ENCODE results near the gene FAU. TPM values are rescaled to one million over a fixed set of nuclear protein-coding genes. Genes with fewer than 3 reads are reported as not detected.

FAU gene
- total and polyA plus RNA-seq, 10 of the 15 experiments (the other 5 are each of a cell fraction or from before 2014, with no cell fraction given): 332 to 1,347 (median 990) TPM

DNA sequence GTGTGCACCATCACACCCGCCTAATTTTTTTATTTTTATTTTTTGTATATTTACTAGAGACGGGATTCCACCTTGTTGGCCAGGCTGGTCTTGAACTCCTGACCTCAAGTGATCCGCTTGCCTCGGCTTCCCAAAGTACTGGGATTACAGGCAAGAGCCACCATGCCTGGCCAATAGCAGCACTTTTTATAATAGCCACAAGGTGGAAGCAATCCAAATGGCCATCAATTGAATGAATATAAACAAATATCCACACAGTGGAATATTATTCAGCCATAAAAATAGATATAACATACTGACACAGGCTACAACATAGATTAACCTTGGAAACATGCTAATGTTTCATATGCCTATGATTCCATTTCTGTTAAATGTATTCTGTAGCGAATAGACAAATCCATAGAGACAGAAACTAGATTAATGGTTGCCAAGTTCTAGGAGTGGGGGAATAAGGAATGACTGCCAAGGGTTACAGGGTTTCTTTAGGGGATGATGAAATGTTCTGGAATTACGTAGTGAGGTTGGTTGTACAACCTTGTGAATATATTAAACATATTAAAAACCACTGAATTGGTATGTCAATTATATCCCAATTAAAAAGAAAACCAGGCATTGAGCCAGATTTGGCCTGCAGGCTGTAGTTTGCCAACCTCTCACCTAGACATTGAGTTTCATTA, 21.1 kb downstream of the FAU start (continued):
- TF ChIP-seq CEBPB (IDR thresholded peaks at IDR 0.05; ENCODE audit: borderline replicate concordance in 1 of 2, low read depth in 2 of 2, low read length in 2 of 2) (no peak), ZBTB4 (CRISPR knock-in tag; IDR thresholded peaks at IDR 0.05) (no peak), POLR2AphosphoS2 (IDR thresholded peaks at IDR 0.05; ENCODE audit: low read depth, low read length) (no peak), NFYB (IDR thresholded peaks at IDR 0.05; ENCODE audit: insufficient read depth, low read depth, low read length) (no peak), JUND (IDR thresholded peaks at IDR 0.05; ENCODE audit: low read depth, low read length) (no peak), SKIL (IDR thresholded peaks at IDR 0.05; ENCODE audit: low read depth, poor library complexity, severe bottlenecking) (no peak), NKRF (conservative IDR thresholded peaks at IDR 0.05) (no peak), NRF1 (conservative IDR thresholded peaks at IDR 0.05; ENCODE audit: low read depth, low read length) (no peak), CREB1 (IDR thresholded peaks at IDR 0.05; ENCODE audit: low read depth) (no peak)
- TF ChIP-seq, protein P1, sequence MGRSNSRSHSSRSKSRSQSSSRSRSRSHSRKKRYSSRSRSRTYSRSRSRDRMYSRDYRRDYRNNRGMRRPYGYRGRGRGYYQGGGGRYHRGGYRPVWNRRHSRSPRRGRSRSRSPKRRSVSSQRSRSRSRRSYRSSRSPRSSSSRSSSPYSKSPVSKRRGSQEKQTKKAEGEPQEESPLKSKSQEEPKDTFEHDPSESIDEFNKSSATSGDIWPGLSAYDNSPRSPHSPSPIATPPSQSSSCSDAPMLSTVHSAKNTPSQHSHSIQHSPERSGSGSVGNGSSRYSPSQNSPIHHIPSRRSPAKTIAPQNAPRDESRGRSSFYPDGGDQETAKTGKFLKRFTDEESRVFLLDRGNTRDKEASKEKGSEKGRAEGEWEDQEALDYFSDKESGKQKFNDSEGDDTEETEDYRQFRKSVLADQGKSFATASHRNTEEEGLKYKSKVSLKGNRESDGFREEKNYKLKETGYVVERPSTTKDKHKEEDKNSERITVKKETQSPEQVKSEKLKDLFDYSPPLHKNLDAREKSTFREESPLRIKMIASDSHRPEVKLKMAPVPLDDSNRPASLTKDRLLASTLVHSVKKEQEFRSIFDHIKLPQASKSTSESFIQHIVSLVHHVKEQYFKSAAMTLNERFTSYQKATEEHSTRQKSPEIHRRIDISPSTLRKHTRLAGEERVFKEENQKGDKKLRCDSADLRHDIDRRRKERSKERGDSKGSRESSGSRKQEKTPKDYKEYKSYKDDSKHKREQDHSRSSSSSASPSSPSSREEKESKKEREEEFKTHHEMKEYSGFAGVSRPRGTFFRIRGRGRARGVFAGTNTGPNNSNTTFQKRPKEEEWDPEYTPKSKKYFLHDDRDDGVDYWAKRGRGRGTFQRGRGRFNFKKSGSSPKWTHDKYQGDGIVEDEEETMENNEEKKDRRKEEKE (IDR thresholded peaks at IDR 0.05): no peak

All from GM12878 (cell line).